ENCODE data around the gene MACO1. TPM values are rescaled to one million over a fixed set of nuclear protein-coding genes. Genes with fewer than 3 reads are reported as not detected.

Gene MACO1
- total and polyA plus RNA-seq, 9 of the 15 experiments (the other 6 are each of a cell fraction or from before 2014, with no cell fraction given), result 4.6 to 28.4 (median 21.7) TPM

DNA sequence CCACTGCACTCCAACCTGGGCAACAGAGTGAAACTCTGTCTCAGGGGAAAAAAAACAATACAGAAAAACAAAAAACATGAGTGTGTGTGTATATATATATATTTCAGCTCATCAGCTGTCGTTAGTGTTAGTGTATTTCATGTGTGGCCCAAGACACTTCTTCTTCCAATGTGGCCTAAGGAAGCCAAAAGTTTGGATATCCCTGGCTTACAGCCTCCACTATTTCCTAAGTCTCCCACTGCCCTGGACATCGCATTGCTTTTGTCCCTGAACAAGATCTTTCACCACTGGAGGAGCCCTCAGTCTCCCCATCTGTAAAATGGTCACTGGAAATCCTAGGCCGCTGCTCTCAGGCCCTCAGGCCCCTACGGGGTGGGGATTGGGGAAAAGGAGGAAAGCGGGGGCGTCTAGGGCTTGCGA, 112.3 kb downstream of the MACO1 start (continued):
- TF ChIP-seq ARNT (IDR thresholded peaks at IDR 0.05) (0 out of 4 replicates have a peak, but pooled peaks of 1 of the 2 experiments have one; percentile 41), CHD4 (IDR thresholded peaks at IDR 0.05; ENCODE audit: insufficient read depth, insufficient replicate concordance, low read depth, low read length, poor library complexity, severe bottlenecking) (peak; percentile 99), NBN (IDR thresholded peaks at IDR 0.05; ENCODE audit: low read depth) (0 out of 2 replicates have a peak, but pooled peaks have one; percentile 55), ARID1B (IDR thresholded peaks at IDR 0.05) (peak; percentile 46), EGR1 (conservative IDR thresholded peaks at IDR 0.05) (peak; percentile 97), TOE1 (IDR thresholded peaks at IDR 0.05; ENCODE audit: borderline replicate concordance) (peak; percentile 61; the same call in 1 of the 2 replicates), TOE1 (CRISPR knock-in tag; IDR thresholded peaks at IDR 0.05; ENCODE audit: borderline replicate concordance, low read depth) (no peak), PHF20 (IDR thresholded peaks at IDR 0.05; ENCODE audit: partially characterized antibody) (peak; percentile 79), SMC3 (conservative IDR thresholded peaks at IDR 0.05; ENCODE audit: insufficient read depth, low read depth, low read length) (no peak), KDM5B (IDR thresholded peaks at IDR 0.05; ENCODE audit: insufficient replicate concordance, low read depth, low read length) (no peak), CEBPB (tag; IDR thresholded peaks at IDR 0.05) (no peak), SMAD4 (CRISPR knock-in tag; conservative IDR thresholded peaks at IDR 0.05) (0 out of 2 replicates have a peak, but pooled peaks have one; percentile 9), ESRRA (IDR thresholded peaks at IDR 0.05; ENCODE audit: borderline replicate concordance, low read depth) (0 out of 2 replicates have a peak, but pooled peaks have one; percentile 27), BRD9 (IDR thresholded peaks at IDR 0.05; ENCODE audit: low read depth, partially characterized antibody) (peak; percentile 64), SMARCA4 (IDR thresholded peaks at IDR 0.05) (peak; percentile 30; the same call in 1 of the 2 replicates), RHOXF2B (CRISPR knock-in tag; conservative IDR thresholded peaks at IDR 0.05) (0 out of 2 replicates have a peak, but pooled peaks have one; percentile 33), CREB3 (tag; conservative IDR thresholded peaks at IDR 0.05; ENCODE audit: low read depth) (no peak), KDM1A (IDR thresholded peaks at IDR 0.05) (peak; percentile 97 to 99), BCOR (IDR thresholded peaks at IDR 0.05) (peak; percentile 100), SP1 (CRISPR knock-in tag; IDR thresholded peaks at IDR 0.05) (peak; percentile 64; the same call in 1 of the 2 replicates), NFIC (IDR thresholded peaks at IDR 0.05) (peak; percentile 44; the same call in 1 of the 2 replicates), RCOR1 (IDR thresholded peaks at IDR 0.05; ENCODE audit: borderline replicate concordance in 1 of 2, low read depth in 2 of 2, low read length in 2 of 2) (peak; percentile 91 to 96), KLF10 (CRISPR knock-in tag; IDR thresholded peaks at IDR 0.05) (no peak), LARP7 (IDR thresholded peaks at IDR 0.05) (0 out of 2 replicates have a peak, but pooled peaks have one; percentile 16), CBX3 (IDR thresholded peaks at IDR 0.05; ENCODE audit: borderline replicate concordance in 1 of 2, low read length in 2 of 2) (peak in 1 of 2 experiments; percentile 93; a peak in 2 of 3 replicates), HDAC2 (IDR thresholded peaks at IDR 0.05) (peak; percentile 99)
- TF ChIP-seq, protein P1, sequence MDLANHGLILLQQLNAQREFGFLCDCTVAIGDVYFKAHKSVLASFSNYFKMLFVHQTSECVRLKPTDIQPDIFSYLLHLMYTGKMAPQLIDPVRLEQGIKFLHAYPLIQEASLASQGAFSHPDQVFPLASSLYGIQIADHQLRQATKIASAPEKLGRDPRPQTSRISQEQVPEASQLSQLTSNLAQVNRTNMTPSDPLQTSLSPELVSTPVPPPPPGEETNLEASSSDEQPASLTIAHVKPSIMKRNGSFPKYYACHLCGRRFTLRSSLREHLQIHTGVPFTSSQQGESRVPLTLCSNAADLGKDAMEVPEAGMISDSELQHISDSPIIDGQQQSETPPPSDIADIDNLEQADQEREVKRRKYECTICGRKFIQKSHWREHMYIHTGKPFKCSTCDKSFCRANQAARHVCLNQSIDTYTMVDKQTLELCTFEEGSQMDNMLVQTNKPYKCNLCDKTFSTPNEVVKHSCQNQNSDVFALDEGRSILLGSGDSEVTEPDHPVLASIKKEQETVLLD (IDR thresholded peaks at IDR 0.05), result 0 out of 2 replicates have a peak, but pooled peaks have one; percentile 36
- TF ChIP-seq, protein P2, sequence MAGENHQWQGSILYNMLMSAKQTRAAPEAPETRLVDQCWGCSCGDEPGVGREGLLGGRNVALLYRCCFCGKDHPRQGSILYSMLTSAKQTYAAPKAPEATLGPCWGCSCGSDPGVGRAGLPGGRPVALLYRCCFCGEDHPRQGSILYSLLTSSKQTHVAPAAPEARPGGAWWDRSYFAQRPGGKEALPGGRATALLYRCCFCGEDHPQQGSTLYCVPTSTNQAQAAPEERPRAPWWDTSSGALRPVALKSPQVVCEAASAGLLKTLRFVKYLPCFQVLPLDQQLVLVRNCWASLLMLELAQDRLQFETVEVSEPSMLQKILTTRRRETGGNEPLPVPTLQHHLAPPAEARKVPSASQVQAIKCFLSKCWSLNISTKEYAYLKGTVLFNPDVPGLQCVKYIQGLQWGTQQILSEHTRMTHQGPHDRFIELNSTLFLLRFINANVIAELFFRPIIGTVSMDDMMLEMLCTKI (IDR thresholded peaks at IDR 0.05; ENCODE audit: partially characterized antibody), result no peak

Measured in K562 (cell line).